Panc1 (cell line): ENCODE measurements around the gene C4orf50. TPM values are rescaled to one million over a fixed set of nuclear protein-coding genes. Genes with fewer than 3 reads are reported as not detected.

Experiments used
- ATAC-seq: fragments of 200-7000 bp; cut with Tn5 transposase; 2 replicates; pipeline ENCODE4 v1.9.1; 2020; ENCODE audit warnings: mild to moderate bottlenecking, moderate library complexity
- BruUV-seq: library from RNA; stranded (reverse); fragments of 400-500 nt; replicated peaks from 2 replicates; lab custom pipeline; 2021; lab: Mats Ljungman, UMichigan
- CTCF ChIA-PET: fragments of 300-600 bp; sonication (Branson Sonifier 250); formaldehyde crosslinking; loops from one replicate; lab custom pipeline; 2022; ENCODE audit warnings: antibody characterized with exemption; lab: Charles Lee
- POLR2A ChIA-PET: fragments of 300-600 bp; sonication (Branson Sonifier 250); formaldehyde crosslinking; loops from one replicate; lab custom pipeline; 2022; ENCODE audit warnings: antibody characterized with exemption; lab: Charles Lee
- DNase-seq: peaks from one replicate; pipeline ENCODE4 v3.0.0-alpha.2; 2010; ENCODE audit warnings: low read depth, low spot score
- H3K27ac ChIP-seq: 2 replicates; pipeline ENCODE4 v1.5.1; 2011; ENCODE audit warnings: mild to moderate bottlenecking, low read length, inconsistent platforms
- H3K27me3 ChIP-seq: fragments of 200-500 bp; sonication (Bioruptor generic); 2 replicates; pipeline ENCODE4 v1.6.0; 2014; ENCODE audit warnings: low read length, inconsistent platforms; ENCODE audit not compliant: control insufficient read depth, insufficient read depth
- H3K36me3 ChIP-seq: fragments of 200-500 bp; sonication (Bioruptor generic); 2 replicates; pipeline ENCODE4 v1.5.1; 2014; ENCODE audit warnings: inconsistent platforms, mild to moderate bottlenecking, low read length, moderate library complexity; ENCODE audit not compliant: control insufficient read depth, insufficient read depth
- H3K4me1 ChIP-seq: 2 replicates; pipeline ENCODE4 v1.5.1; 2011; ENCODE audit warnings: inconsistent platforms, mild to moderate bottlenecking, low read length, moderate library complexity; ENCODE audit not compliant: control insufficient read depth, insufficient read depth
- H3K4me3 ChIP-seq, 2 experiments: 2 replicates each; pipeline ENCODE4 v1.5.1; 2011 to 2012; ENCODE audit warnings: low read depth in 2 of 2, low read length in 2 of 2, mild to moderate bottlenecking in 2 of 2, inconsistent platforms in 1 of 2, moderate library complexity in 1 of 2
- H3K9me3 ChIP-seq: fragments of 200-500 bp; sonication (Bioruptor generic); 2 replicates; pipeline ENCODE4 v1.5.1; 2014; ENCODE audit warnings: low read depth, mild to moderate bottlenecking, inconsistent platforms, low read length, moderate library complexity; ENCODE audit not compliant: control insufficient read depth, insufficient read depth
- CTCF ChIP-seq: fragments of 450-650 bp; IDR thresholded peaks from 2 replicates; pipeline ENCODE4 v1.5.1; 2017; ENCODE audit warnings: mild to moderate bottlenecking
- POLR2AphosphoS5 ChIP-seq: IDR thresholded peaks from 2 replicates; pipeline ENCODE4 v1.6.1; 2012; ENCODE audit warnings: mild to moderate bottlenecking, low read depth, low read length, moderate library complexity
- REST ChIP-seq, 2 experiments: IDR thresholded peaks; 2 replicates each; pipeline ENCODE4 v1.6.1; 2011 to 2012; ENCODE audit warnings: low read depth in 2 of 2, control low read depth in 1 of 2, low read length in 1 of 2, mild to moderate bottlenecking in 1 of 2, moderate library complexity in 1 of 2; ENCODE audit not compliant: insufficient read depth in 1 of 2
- SIN3A ChIP-seq: IDR thresholded peaks from 2 replicates; pipeline ENCODE4 v1.6.1; 2012; ENCODE audit warnings: low read depth, mild to moderate bottlenecking, low read length, moderate library complexity, borderline replicate concordance; ENCODE audit not compliant: insufficient read depth
- TCF7L2 ChIP-seq: IDR thresholded peaks from 2 replicates; pipeline ENCODE4 v1.6.1; 2011; ENCODE audit warnings: mild to moderate bottlenecking, low read depth, low read length, inconsistent platforms
- in situ Hi-C: cut with HindIII; loops from 2 replicates; pipeline ENCODE4 v1.10.0; 2016; ENCODE audit warnings: low sequenced_read_pairs, low pct_unique_long_range_greater_than_20kb
- intact Hi-C: fragments of 100-400 bp; cut with micrococcal nuclease; formaldehyde crosslinking; loops from one replicate; pipeline ENCODE4 v1.10.0; 2022; ENCODE audit not compliant: unreplicated experiment
- total RNA-seq: library from RNA; stranded (reverse); gene quantifications from one replicate; pipeline ENCODE4 v1.2.1, GENCODE V29; 2021; ENCODE audit not compliant: unreplicated experiment

The C4orf50 gene
- total RNA-seq, 1 experiment from 2014 or later, result under 0.01 TPM

GRCh38 chr4:6043843-6044242 is 25.6 kb upstream of the C4orf50 start:
- DNase-seq, result no peak
- POLR2A ChIA-PET, result no interaction called here
- no TSS peak for BruUV-seq
- TF ChIP-seq REST (IDR thresholded peaks at IDR 0.05; ENCODE audit: insufficient read depth in 1 of 2, low read depth in 2 of 2, low read length in 1 of 2) (no peak), TCF7L2 (no peak)
- Histone ChIP-seq H3K4me3 (no peak overlapping the region), H3K9me3 (no peaks in the 10 kb centered on the region), H3K4me1 (no peaks in the 10 kb centered on the region), H3K27me3 (peaks cover 3% of the 10 kb centered on the region), H3K36me3 (no peaks in the 10 kb centered on the region), H3K27ac (no peak overlapping the region)
- no peak for ATAC-seq
- in situ Hi-C loops, result no loop called here
- CTCF ChIA-PET, result interaction anchor here (0.6 kb wide), 1 partner anchor 85 kb away, joined by 4 read pairs; no protein-coding TSS in a partner anchor
- intact Hi-C loops, result no loop called here

GRCh38 chr4:6043188-6043587 is 25.0 kb upstream of the C4orf50 start:
- Histone ChIP-seq H3K27me3 (peaks cover 3% of the 10 kb centered on the region), H3K9me3 (no peaks in the 10 kb centered on the region), H3K27ac (no peak overlapping the region), H3K4me1 (no peaks in the 10 kb centered on the region), H3K4me3 (no peak overlapping the region), H3K36me3 (no peaks in the 10 kb centered on the region)
- ChIA-PET CTCF (interaction anchor here (0.6 kb wide), 1 partner anchor 86 kb away, joined by 4 read pairs; no protein-coding TSS in a partner anchor), POLR2A (no interaction called here)
- no peak for TF ChIP-seq TCF7L2
- no peak for TF ChIP-seq POLR2AphosphoS5
- TF ChIP-seq REST (IDR thresholded peaks at IDR 0.05; ENCODE audit: insufficient read depth in 1 of 2, low read depth in 2 of 2, low read length in 1 of 2), result no peak
- no peak for TF ChIP-seq CTCF
- no peak for TF ChIP-seq SIN3A
- intact Hi-C loops (no loop called here), in situ Hi-C loops (no loop called here)
- no TSS peak for BruUV-seq
- no peak for DNase-seq
- ATAC-seq, result no peak
